GM03348 (cell line): ENCODE results near the gene HABP4.
A peak's percentile ranks its signal among the peaks of the same experiment; 100 is the strongest.

Experiments used
- DNase-seq: peaks from one replicate; pipeline ENCODE4 v3.0.0; 2012; ENCODE audit warnings: low spot score

Gene HABP4, protein sequence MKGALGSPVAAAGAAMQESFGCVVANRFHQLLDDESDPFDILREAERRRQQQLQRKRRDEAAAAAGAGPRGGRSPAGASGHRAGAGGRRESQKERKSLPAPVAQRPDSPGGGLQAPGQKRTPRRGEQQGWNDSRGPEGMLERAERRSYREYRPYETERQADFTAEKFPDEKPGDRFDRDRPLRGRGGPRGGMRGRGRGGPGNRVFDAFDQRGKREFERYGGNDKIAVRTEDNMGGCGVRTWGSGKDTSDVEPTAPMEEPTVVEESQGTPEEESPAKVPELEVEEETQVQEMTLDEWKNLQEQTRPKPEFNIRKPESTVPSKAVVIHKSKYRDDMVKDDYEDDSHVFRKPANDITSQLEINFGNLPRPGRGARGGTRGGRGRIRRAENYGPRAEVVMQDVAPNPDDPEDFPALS

DNA sequence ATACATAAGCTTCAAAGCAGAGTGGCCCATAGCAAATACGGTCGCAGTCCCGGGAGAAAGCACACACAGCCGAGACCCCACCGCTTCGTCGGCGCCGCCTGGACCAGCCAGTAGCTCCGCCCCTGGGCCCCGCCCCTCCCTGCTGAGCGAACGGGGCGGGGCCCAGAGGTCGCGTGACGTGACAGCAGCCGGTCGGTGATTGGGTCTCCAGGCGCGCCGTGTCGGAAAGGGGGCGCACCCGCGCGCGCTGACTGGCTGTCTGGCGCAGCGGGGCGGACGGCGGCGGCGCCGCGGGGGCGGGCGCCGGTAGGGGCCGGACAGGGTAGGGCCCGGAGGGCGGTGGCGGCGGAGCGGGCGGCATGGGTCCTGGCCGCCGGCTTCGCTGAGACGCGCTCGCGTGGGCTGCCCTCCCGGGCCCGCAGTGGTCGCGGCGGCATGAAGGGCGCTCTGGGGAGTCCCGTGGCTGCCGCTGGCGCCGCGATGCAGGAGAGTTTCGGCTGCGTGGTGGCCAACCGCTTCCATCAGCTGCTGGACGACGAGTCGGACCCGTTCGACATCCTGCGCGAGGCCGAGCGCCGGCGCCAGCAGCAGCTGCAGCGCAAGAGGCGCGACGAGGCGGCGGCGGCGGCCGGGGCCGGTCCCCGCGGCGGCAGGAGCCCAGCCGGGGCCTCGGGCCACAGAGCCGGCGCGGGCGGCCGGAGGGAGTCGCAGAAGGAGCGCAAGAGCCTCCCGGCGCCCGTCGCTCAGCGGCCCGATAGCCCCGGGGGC is at the start of gene HABP4:
Gene HABP4 (plus strand): TSS at position 325 of the 768 bp plus-strand sequence. CDS start 111 bp downstream, at position 436.
- DNase-seq = peak; percentile 98

DNA sequence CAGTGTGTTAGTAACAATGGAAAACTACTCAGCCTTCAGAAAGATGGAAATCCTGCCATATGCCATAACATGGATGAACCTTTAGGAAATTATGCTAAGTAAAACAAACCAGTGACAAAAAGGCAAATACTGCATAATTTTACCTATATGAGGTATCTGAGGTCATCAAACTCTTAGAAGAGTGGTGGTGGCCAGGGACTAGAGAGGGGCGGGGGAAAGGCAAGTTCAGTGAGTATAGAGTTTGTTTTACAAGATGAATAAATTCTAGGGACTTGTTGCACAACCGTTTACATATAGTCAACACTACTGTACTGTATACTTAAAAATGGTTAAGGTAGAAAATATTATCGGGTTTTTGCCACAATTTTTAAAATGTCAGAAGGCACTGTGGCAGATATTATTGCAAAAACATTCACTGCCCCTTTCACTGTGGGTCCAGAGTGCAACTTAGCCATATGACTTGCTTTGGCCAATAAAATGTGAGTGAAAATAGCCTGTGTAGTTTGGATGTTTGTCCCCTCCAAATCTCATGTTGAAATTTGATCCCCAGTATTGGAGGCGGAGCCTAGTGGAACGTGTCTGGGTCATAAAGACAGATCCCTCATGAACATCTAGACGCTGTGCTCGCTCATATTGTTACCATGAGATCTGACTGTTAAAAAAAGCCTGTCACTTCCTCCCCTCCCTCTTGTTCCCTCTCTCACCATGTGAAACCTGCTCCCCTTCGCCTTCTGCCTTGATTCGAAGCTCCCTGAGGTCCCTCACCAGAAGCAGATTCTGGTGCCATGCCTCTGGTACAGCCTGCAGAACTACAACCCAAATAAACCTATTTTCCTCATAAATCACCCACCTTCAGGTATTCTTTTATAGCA is 41.3 kb upstream of the HABP4 start:
- no peak for DNase-seq

DNA sequence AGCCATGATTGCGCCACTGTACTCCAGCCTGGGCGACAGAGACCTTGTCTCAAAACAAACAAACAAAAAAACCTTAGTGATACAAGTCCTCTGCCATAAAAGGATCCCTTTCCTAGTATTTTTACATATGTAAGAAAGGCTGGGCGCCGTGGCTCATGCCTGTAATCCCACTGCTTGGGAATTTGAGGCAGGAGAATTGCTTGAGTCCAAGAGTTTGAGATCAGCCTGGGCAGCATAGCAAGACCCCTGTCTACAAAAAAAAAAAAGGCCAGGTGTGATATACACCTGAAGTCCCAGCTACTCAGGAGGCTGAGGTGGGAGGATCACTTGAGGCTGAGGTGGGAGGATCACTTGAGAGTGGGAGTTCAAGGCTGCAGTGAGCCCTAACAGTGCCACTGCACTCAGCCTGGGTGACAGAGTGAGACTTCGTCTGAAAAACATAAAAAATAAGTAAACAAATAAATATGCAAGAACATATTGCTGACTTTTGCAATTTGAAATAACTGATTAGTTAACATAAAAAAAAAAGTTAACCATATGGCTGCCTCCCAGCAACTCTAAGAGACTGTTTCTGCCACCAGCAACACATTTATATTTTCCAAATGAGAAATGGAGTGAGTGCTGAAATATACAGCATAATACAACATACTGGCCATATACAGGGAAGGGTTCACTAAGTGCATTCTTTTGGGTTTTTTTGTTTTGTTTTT is 38.7 kb upstream of the HABP4 start:
- DNase-seq = no peak

DNA sequence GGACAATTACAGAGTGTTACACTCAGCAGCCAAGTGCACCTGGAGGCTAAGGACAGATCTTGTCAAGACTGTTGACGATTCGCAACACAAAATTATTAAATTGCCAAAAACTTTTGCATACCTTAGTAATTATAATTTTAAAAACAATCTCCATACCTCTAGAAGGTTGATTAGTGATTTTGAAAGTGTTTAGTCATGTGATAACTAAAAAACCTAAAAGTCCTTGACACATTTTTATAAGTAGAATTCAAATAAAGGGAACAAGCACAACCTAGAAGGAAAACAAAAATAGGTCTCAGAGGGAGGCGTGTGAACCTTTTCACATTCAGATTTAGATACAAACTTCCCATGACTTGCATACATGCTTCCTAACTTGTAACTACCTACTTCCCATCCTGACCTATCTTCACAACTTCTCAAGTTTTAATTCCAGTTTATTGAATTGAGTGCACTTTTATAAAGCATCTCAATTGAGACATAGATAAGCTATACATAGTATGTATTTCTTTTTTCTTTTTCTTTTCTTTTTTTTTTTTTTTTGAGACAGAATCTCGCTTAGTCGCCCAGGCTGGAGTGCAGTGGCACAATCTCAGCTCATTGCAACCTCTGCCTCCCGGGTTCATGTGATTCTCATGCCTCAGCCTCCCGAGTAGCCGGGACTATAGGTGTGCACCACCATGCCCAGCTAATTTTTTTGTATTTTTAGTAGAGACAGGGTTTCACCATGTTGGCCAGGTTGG is 37.6 kb upstream of the HABP4 start:
- DNase-seq = no peak

DNA sequence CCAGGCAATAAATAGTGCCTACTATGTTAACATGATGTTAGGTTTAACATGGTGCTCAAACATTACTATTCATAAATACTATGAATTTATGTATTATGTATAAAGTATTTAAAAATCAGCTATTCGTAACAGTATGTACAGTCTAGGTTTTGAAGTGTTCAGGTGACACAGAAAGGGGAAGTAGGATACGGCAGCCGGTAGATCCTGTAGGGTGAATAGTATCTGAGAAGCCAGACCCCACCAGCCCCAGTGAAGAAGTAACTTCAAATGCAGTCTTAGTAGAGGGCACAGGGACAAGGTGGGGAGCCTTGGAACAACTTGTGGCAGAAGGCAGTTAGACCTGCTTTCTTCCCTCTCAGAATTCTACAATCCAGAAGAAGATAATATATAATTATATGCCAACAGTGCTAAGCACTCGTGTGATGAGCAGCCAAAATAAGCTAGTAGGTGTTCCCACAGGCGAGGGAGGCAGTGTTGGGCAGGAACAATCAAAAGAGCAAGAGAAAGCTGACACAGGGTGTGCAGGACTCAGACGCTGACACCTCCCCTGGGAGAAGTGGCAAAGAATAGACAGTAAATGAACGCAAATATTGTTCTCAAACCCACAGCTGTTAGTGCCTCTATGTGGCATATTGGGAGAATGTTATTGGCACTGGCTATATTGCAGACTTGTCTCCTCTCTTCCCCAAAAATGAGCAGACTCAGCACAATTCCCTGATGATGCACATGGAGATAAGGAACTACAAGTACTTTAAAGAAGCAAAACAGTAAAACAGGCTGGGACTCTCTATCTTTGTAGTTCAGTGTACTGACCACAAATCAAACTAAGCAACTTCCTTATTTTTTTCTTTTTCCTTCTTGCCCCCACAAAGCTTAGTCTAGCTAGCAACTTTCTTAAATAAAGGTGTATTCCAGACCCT is 36.4 kb upstream of the HABP4 start:
- DNase-seq = no peak

DNA sequence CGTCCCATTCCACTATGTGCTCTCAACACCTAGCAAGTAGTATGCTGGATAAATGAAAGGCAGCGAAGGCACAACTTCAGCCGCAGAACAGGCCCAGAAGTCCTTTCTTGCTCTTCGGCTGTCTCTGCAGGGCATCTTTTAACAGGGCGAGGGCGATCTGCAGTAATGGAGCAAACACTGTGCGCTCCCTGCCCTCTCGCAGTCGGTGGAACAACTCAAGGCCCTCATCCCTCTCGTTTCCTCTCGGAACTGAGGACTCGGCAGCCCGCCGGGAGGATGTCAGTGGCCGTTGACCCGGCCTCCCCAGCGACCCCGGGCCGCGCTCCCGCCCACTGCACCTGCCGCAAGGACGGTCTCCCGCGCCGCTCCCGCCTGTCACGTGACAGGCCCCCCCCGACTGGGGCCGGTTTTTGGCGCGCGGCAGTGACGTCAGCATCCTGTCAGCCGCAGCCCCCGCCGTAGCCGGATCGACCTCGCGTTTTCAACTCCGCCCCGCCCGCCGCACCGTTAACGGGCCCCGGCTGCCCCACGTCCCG is 32.9 kb upstream of the HABP4 start:
- DNase-seq = peak; percentile 95

DNA sequence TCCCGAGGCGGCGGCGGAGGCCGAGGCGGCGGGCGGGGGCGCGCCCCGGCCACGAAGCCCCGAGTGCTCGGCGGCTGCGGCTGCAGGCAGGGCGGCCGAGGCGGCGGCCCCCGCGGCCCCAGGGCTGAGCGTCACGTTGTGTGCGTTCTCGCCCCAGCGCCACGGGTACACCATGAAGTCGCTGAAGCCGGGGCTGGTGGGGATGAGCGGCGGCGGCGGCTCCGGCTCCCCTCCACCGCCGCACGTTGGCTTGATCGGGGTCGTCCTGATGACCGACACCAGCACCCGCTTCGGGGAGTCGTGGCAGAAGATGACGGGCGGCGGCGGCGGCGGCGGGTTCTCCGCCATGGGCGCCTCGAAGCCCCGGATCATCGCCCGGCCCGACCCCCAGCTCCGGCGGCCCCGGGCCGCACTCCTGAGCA is 32.3 kb upstream of the HABP4 start:
- DNase-seq = no peak

DNA sequence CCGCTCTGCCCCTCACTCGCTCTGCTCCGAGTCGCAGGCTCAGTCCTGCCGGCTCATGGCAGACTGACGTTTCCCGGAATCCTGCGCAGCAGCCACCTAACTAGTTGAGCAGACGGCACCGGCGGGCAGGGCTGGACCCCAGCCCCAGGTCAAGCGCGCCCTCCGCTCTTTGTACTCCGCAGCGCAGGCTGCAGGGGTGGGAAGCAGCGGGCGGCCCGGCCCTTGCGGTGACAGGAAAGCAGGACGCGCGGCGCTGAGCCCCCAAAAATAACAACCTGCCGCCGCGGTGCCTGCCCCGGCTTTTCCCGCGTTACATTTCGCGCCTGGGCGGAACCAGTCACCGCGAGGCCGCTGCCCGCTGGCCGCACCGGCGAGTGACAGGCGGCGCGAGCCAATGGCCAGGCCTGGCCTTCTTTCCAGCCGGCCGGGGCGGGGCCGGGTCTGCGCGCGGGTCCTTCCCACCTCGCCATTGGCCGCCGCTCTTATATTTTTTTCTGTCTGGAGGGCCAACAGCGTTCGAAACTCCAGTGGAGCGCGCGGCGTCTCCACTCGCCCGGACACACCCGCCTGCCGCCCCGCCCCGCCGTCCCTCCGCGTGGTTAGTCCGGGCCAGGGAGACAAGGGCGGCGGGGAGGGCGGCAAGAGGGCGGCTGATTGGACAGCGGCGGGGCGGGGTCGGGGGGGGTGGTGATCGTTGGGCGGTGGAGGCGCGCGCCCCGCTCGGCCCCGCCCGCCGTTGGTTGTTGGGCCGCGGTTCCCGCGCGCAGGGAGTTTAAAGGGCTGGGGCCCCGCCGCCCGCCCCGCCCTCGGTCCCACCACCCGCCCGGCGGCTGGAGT is 31.7 kb upstream of the HABP4 start, which contains the start of gene ZNF367:
Gene ZNF367 (minus strand): TSS at position 288 of the 837 bp plus-strand sequence. CDS start 338 bp downstream, outside the sequence.
- peak; percentile 97 for DNase-seq

DNA sequence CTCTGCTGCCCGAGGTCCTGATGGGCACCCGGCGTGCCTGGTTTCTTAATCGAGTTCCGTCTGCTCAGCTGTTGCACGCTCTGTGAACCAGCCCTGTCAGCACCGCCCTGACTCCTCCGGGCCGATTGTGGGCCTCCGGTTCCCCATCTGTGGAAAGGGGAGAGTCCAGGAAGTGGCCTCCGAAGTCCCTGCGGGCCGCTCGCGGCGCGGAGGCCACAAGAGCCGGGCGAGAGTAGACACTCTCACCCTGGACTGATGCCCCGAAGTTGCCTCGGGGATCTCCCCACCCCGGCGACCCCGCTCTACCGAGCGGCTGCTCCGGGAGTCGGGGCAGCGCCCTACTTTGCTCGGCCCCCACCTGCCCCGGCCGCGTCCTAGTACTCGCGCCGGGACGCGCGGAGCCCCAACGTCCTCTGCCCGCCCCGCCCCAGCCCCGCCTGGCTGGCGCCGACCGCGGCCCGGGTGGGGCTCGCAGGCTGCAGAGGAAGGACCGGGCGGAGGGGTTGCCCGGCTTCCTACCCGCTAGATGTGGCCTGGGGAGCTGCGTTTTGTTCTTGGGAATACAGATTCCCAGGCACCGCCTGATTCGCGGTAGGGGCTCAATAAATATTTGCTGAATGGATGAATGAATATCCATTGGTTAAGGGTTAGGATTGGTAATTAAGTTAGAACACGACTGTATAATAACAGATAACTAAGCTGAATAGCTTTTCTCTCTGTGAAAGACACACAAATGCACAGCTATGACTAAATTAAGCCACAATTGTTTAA is 30.9 kb upstream of the HABP4 start:
- peak; percentile 64 for DNase-seq

DNA sequence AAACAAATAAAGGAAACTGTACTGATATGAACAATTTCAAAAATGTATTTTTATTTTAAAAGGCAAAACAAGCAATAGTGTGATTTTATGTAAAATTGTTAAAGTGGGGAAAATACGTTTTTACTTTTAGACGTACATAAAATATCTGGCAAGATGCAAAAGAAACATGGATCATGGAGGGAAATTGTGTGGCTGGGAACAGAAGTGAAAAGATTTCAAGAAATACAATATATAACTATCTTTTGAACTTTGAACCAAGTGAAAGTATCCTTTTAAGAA is 30.3 kb upstream of the HABP4 start:
- DNase-seq = no peak

DNA sequence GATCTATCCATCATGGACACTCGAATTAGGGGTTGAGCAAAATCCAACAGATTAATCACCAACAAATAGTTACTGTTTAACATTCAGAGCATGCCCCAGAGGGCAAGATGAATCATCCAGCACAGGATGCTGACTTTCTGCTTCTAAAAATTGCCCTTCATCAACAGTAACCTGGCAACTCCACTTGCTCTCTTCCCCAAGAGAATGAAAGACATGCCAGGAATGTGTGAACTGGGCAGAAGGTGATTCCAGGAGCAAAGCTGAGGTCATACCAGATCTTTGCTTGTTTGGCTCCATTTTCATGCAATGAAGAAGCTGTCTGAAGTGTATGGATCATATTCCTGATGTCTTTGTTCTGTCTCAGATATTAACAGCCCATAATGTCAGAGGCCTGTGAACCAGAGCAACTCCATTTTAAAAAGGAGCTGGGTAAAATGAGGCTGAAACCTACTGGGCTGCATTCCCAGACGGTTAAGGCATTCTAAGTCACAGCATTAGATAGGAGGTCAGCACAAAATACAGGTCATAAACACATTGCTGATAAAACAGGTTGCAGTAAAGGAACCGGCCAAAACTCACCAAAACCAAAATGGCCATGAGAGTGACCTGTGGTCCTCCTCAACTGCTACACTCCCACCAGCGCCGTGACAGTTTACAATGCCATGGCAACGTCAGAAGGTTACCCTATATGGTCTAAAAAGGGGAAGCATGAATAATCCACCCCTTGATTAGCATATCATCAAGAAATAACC is 29.3 kb upstream of the HABP4 start:
- DNase-seq = peak; percentile 62

DNA sequence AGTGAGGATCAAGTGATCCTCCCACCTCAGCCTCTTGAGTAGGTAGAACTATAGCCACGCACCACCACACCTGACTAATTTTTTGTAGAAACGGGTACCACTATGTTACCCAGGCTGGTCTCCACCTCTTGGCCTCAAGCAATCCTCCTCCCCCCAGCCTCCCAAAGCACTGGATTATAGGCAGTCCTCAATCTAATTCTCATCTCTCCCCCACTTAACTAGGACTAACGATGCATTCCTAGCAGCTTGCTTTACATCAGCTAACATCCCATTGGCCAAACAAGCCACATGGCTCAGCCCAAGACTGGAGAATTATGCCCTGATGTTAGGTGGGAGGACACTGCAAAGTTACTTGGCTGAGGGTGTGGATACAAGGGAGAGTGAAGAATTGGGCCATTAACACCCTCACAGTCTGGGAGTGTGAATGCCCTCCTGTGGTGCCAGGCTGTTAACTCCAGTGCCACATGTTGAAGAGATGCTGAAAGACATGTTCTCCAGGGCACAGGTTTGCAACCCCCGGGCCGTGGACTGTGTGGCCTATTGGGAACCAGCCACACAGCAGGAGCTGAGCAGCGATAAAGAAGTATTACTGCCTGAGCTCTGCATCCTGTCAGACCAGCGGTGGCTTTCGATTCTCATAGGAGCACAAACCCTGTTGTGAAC is 26.5 kb upstream of the HABP4 start:
- DNase-seq = no peak

DNA sequence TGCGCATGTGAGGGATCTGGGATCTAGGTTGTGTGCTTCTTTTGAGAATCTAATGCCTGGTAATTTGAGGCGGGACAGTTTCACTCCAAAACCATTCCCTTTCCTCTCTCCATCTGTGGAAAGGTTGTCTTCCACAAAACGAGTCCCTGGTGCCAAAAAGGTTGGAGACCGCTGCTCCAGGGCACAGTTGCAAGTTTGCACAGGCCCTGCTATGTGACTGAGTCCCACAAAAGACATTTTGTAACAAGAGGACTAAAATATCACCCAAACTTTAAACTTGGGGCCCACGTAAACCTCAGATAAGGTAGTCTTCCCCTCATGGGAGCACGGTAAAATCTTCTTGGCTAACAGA is 26.0 kb upstream of the HABP4 start:
- no peak for DNase-seq

DNA sequence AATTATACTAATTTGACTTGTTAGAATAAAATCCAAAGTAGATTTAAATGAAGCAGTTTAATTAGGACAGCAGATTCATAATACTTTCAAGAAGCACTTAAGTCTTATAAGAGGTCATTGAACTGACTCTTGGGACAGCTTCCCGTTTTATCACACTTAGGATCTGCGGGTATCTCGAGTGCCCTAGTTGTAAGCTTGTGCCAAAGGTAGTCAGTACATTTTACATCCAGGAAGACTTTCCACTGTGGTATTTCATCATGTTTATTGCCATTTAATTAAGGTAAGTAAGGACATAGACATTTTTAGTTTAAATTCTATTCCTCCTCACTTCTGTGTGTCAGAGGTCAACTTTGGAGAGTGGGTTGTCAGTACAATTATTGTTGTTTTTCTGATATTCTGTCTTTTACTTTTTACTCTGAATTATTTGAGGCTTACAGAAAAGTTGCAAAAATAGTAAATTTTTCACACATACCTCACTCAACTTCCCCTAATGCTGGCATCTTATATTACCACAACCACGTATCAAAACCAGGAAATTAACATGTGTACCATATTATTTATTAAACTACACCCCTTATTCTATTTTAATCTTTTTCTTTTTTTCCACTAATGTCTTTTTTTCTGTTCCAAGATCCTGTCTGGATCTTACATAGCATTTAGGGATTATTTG is 24.3 kb upstream of the HABP4 start:
- no peak for DNase-seq

DNA sequence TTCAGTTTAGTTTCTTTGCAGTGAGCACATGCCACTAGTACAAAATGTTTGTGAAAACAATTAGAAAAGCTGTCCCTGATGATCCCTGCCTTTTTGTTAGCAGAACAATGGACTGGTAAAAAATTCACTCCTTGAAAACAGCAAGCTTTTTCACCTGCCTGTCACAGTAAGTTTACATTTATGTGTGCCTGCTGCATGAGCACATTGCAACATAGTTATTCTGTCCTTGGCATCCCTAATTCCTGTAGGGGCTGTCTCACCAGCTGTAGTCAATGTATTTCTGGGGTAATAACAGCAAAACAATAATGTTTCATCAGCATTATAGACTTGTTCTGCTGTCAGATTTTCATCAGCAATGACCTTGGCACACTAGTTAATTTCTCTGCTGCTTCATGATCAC is 20.2 kb upstream of the HABP4 start:
- DNase-seq = no peak

DNA sequence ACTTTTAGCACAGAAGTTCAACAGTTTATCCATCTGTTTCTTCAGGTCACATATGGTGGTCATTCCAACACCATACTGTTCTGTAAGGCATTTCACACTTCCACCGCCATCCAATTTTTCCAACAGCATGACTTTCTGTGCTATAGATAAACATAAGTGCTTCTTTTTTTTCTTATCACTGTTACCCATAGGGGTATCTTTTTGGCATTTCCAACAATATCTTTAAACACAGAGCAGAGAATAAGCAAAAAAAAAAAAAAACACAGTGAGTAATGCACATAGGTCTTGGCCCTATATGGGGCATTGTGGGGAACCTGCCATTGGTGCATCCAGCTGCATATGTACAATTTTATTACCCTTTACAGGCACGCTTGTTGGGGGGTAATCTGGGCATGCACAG is 19.6 kb upstream of the HABP4 start:
- no peak for DNase-seq
